HepG2 (cell line): ENCODE measurements around the gene DLL4. TPM values are rescaled to one million over a fixed set of nuclear protein-coding genes. Genes with fewer than 3 reads are reported as not detected.

ENCODE experiments used
- ARID2 ChIP-seq: sonication (generic); formaldehyde crosslinking; IDR thresholded peaks from 2 replicates; pipeline ENCODE4 v1.8.1; 2022; ENCODE audit warnings: mild to moderate bottlenecking, missing genetic modification reagents, borderline replicate concordance
- CEBPG ChIP-seq: IDR thresholded peaks from 2 replicates; pipeline ENCODE4 v1.6.1; 2016
- ELF3 ChIP-seq: IDR thresholded peaks from 2 replicates; pipeline ENCODE4 v1.6.1; 2016; ENCODE audit warnings: missing genetic modification reagents, missing compliant biosample characterization
- GABPA ChIP-seq, 2 experiments: IDR thresholded peaks; 2 replicates each; pipeline ENCODE4 v1.6.1; 2011 to 2016; ENCODE audit warnings: low read depth in 2 of 2, low read length in 1 of 2, missing biosample characterization in 1 of 2, missing genetic modification characterization in 1 of 2
- MXD4 ChIP-seq: IDR thresholded peaks from 2 replicates; pipeline ENCODE4 v1.6.1; 2016; ENCODE audit warnings: mild to moderate bottlenecking, missing biosample characterization, missing genetic modification reagents
- NFE2L2 ChIP-seq: fragments of 150-350 bp; IDR thresholded peaks from 2 replicates; pipeline ENCODE4 v1.6.1; 2014; ENCODE audit warnings: low read length
- NR2F1 ChIP-seq, 2 experiments: fragments of 450-650 bp in 1 of 2; formaldehyde crosslinking in 1 of 2; IDR thresholded peaks; 2 replicates each; pipeline versions ENCODE4 v1.5.0 to v1.6.1; 2016 to 2020; ENCODE audit warnings: mild to moderate bottlenecking in 1 of 2, missing compliant biosample characterization in 1 of 2, missing genetic modification reagents in 1 of 2, moderate library complexity in 1 of 2
- PHF21A ChIP-seq: sonication (generic); formaldehyde crosslinking; IDR thresholded peaks from 2 replicates; pipeline ENCODE4 v1.5.0; 2020; ENCODE audit warnings: mild to moderate bottlenecking, missing genetic modification reagents
- PRDM15 ChIP-seq: sonication (generic); formaldehyde crosslinking; IDR thresholded peaks from 2 replicates; pipeline ENCODE4 v1.4.0; 2020; ENCODE audit warnings: missing genetic modification reagents
- SAP130 ChIP-seq: IDR thresholded peaks from 2 replicates; pipeline ENCODE4 v1.6.1; 2016; ENCODE audit warnings: low read depth
- SMYD3 ChIP-seq: sonication (generic); formaldehyde crosslinking; IDR thresholded peaks from 2 replicates; pipeline ENCODE4 v1.8.1; 2023; ENCODE audit warnings: mild to moderate bottlenecking, missing genetic modification reagents
- ZFP90 ChIP-seq: sonication (generic); formaldehyde crosslinking; IDR thresholded peaks from 2 replicates; pipeline ENCODE4 v1.8.0; 2022; ENCODE audit warnings: missing genetic modification reagents, mild to moderate bottlenecking, inconsistent platforms, borderline replicate concordance
- ZNF121 ChIP-seq: sonication (generic); formaldehyde crosslinking; IDR thresholded peaks from 2 replicates; pipeline ENCODE4 v1.5.0; 2020; ENCODE audit warnings: mild to moderate bottlenecking, missing genetic modification reagents
- ZNF296 ChIP-seq: sonication (generic); formaldehyde crosslinking; conservative IDR thresholded peaks from 2 replicates; pipeline ENCODE4 v1.5.0; 2020; ENCODE audit warnings: mild to moderate bottlenecking, missing genetic modification reagents
- ZNF350 ChIP-seq: sonication (generic); formaldehyde crosslinking; IDR thresholded peaks from 2 replicates; pipeline ENCODE4 v1.4.0; 2020; ENCODE audit warnings: mild to moderate bottlenecking, low read depth, missing genetic modification reagents, borderline replicate concordance
- ZNF354B ChIP-seq: sonication (generic); formaldehyde crosslinking; IDR thresholded peaks from 2 replicates; pipeline ENCODE4 v1.8.0; 2022; ENCODE audit warnings: mild to moderate bottlenecking, missing genetic modification reagents
- ZNF430 ChIP-seq: sonication (generic); formaldehyde crosslinking; IDR thresholded peaks from 2 replicates; pipeline ENCODE4 v1.9.0; 2021; ENCODE audit warnings: mild to moderate bottlenecking, missing genetic modification reagents
- polyA plus RNA-seq, 8 experiments: library from polyadenylated mRNA; depleted of rRNA in 3 of 8; stranded (reverse) in 7 of 8; unstranded in 1 of 8; fragments of >200 nt; fragmentation: Illumina TruSeq in 4 of 8; extraction: Trizol in 4 of 8; gene quantifications; 2 replicates each; pipeline versions ENCODE4 v1.2.1 to v1.2.3, GENCODE V29; 2011 to 2016; ENCODE audit warnings: low read depth in 4 of 8, missing spikeins in 1 of 8, mixed read lengths in 1 of 8; ENCODE audit not compliant: insufficient read depth in 1 of 8
- total RNA-seq, 5 experiments: library from RNA; depleted of rRNA; stranded (reverse); fragments of >200 nt; fragmentation: Illumina TruSeq; extraction: Trizol; gene quantifications; 2 replicates each; pipeline ENCODE4 v1.2.3, GENCODE V29; 2016; ENCODE audit warnings: low read depth in 1 of 5
- TF ChIP-seq, protein P1 (sequence below): sonication (generic); formaldehyde crosslinking; IDR thresholded peaks from 2 replicates; pipeline ENCODE4 v1.8.0; 2022; ENCODE audit warnings: missing genetic modification reagents, mild to moderate bottlenecking, moderate library complexity, borderline replicate concordance
- TF ChIP-seq, protein P2 (sequence below): sonication (generic); formaldehyde crosslinking; IDR thresholded peaks from 2 replicates; pipeline ENCODE4 v1.4.0; 2020; ENCODE audit warnings: missing genetic modification reagents
- TF ChIP-seq, protein P3 (sequence below): IDR thresholded peaks from 2 replicates; pipeline ENCODE4 v1.6.1; 2016; ENCODE audit warnings: mild to moderate bottlenecking, missing biosample characterization, missing genetic modification reagents
- TF ChIP-seq, protein P4 (sequence below): sonication (generic); formaldehyde crosslinking; IDR thresholded peaks from 2 replicates; pipeline ENCODE4 v1.4.0; 2020; ENCODE audit warnings: missing genetic modification reagents, mild to moderate bottlenecking, borderline replicate concordance

Gene DLL4
- total and polyA plus RNA-seq, 2 of the 13 experiments (the other 11 are each of a cell fraction or from before 2014, with no cell fraction given) = 0.20 to 0.25 TPM

GRCh38 chr15:40918799-40919392 is 10.2 kb upstream of the DLL4 start (continued):
- TF ChIP-seq PRDM15 = no peak
- TF ChIP-seq ZNF430 = peak; percentile 65; the same call in 1 of the 2 replicates
- TF ChIP-seq, protein P1, sequence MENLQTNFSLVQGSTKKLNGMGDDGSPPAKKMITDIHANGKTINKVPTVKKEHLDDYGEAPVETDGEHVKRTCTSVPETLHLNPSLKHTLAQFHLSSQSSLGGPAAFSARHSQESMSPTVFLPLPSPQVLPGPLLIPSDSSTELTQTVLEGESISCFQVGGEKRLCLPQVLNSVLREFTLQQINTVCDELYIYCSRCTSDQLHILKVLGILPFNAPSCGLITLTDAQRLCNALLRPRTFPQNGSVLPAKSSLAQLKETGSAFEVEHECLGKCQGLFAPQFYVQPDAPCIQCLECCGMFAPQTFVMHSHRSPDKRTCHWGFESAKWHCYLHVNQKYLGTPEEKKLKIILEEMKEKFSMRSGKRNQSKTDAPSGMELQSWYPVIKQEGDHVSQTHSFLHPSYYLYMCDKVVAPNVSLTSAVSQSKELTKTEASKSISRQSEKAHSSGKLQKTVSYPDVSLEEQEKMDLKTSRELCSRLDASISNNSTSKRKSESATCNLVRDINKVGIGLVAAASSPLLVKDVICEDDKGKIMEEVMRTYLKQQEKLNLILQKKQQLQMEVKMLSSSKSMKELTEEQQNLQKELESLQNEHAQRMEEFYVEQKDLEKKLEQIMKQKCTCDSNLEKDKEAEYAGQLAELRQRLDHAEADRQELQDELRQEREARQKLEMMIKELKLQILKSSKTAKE = no peak
- TF ChIP-seq CEBPG (CRISPR knock-in tag) = peak; percentile 41; the same call in 1 of the 2 replicates
- no peak for TF ChIP-seq ZFP90
- no peak for TF ChIP-seq ZNF121 (CRISPR knock-in tag)
- peak; percentile 35; the same call in 1 of the 2 replicates for TF ChIP-seq ZNF350 (CRISPR knock-in tag)
- no peak for TF ChIP-seq GABPA (IDR thresholded peaks at IDR 0.05; ENCODE audit: low read depth, low read length)
- peak; percentile 49; the same call in 1 of the 2 replicates for TF ChIP-seq GABPA (CRISPR knock-in tag; IDR thresholded peaks at IDR 0.05; ENCODE audit: low read depth)
- no peak for TF ChIP-seq NFE2L2
- TF ChIP-seq ZNF296 (CRISPR knock-in tag) = no peak
- TF ChIP-seq, protein P2, sequence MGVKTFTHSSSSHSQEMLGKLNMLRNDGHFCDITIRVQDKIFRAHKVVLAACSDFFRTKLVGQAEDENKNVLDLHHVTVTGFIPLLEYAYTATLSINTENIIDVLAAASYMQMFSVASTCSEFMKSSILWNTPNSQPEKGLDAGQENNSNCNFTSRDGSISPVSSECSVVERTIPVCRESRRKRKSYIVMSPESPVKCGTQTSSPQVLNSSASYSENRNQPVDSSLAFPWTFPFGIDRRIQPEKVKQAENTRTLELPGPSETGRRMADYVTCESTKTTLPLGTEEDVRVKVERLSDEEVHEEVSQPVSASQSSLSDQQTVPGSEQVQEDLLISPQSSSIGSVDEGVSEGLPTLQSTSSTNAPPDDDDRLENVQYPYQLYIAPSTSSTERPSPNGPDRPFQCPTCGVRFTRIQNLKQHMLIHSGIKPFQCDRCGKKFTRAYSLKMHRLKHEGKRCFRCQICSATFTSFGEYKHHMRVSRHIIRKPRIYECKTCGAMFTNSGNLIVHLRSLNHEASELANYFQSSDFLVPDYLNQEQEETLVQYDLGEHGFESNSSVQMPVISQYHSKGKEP (CRISPR knock-in tag) = no peak
- TF ChIP-seq, protein P3, sequence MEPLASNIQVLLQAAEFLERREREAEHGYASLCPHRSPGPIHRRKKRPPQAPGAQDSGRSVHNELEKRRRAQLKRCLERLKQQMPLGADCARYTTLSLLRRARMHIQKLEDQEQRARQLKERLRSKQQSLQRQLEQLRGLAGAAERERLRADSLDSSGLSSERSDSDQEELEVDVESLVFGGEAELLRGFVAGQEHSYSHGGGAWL (CRISPR knock-in tag) = 0 out of 2 replicates have a peak, but pooled peaks have one; percentile 49
- no peak for TF ChIP-seq ZNF354B (CRISPR knock-in tag)
- no peak for TF ChIP-seq NR2F1 (CRISPR knock-in tag; IDR thresholded peaks at IDR 0.05)
- TF ChIP-seq, protein P4, sequence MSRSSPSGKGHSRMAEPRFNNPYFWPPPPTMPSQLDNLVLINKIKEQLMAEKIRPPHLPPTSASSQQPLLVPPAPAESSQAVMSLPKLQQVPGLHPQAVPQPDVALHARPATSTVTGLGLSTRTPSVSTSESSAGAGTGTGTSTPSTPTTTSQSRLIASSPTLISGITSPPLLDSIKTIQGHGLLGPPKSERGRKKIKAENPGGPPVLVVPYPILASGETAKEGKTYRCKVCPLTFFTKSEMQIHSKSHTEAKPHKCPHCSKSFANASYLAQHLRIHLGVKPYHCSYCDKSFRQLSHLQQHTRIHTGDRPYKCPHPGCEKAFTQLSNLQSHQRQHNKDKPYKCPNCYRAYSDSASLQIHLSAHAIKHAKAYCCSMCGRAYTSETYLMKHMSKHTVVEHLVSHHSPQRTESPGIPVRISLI = no peak
- TF ChIP-seq PHF21A (CRISPR knock-in tag) = peak; percentile 59
- no peak for TF ChIP-seq SMYD3 (CRISPR knock-in tag)
- no peak for TF ChIP-seq ARID2 (CRISPR knock-in tag)
- peak; percentile 42; the same call in 1 of the 2 replicates for TF ChIP-seq ELF3 (CRISPR knock-in tag)
- TF ChIP-seq MXD4 = 0 out of 2 replicates have a peak, but pooled peaks have one; percentile 39
- TF ChIP-seq SAP130 = peak; percentile 38
